OCI-LY3 (cell line): ENCODE results near the gene RABL6.

Experiments used
- CTCF ChIP-seq: fragments of 200-600, 300-600 bp; sonication (generic); IDR thresholded peaks from 2 replicates; pipeline ENCODE4 v1.5.1; 2014; ENCODE audit warnings: antibody characterized with exemption, low read length, low read depth
- EZH2phosphoT487 ChIP-seq: fragments of 200-600 bp; shearing (Covaris generic); IDR thresholded peaks from 2 replicates; pipeline ENCODE4 v1.6.1; 2018; ENCODE audit warnings: antibody characterized with exemption, mixed run types, low read depth

DNA sequence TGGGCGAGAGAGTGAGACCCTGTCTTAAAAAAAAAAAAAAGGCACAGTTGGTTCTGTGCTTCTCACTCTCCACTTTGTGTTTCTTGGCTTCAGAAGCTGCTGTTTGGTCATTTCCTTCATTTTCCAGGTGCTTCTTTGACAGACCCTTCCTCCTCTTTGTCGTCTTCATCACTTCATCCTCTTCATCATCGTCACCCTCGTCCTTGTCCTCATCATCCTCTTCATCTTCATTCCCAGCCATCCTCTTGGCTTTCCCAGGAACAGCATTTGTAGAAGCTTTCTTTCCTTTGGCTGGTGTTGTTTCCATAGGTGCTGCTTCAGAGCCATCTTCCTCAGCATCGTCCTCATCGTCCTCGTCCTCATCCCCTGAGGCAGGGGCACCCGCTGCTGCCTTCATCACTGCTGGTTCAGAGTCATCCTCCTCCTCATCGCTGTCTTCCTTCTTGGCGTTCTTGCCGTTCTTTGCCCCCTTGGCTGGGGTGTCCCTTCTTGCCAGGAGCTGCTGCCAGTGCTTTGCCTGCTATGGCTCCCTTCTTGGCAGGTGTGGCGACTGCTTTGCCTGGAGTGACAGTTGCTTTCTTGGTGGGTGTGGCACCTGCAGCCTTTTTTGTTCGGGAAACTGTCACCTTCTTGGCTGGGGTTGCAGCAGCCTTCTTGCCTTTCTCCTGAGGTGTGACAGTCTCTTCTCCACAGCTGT lies 7.1 kb downstream of the RABL6 start:
- no peak for TF ChIP-seq CTCF
- TF ChIP-seq EZH2phosphoT487: no peak
